Right lung (tissue), 5 donors: ENCODE data around the gene TRIM72. TPM values are rescaled to one million over a fixed set of nuclear protein-coding genes. Genes with fewer than 3 reads are reported as not detected.
"Not testable (repeated sequence)": the region's sequence is repeated elsewhere in the genome, so short reads cannot be mapped to it uniquely, and the experiment has no call there.

Source experiments
- DNase-seq, 2 donors: peaks; one replicate each; pipeline ENCODE4 v3.0.0-alpha.2; 2013
- polyA plus RNA-seq, 5 donors: library from polyadenylated mRNA; unstranded; fragments of 120-200 nt; gene quantifications; one replicate each; pipeline versions ENCODE4 v1.2.1 to v1.2.3, GENCODE V29; 2013; ENCODE audit warnings: inconsistent platforms in 1 of 5, low replicate concordance in 1 of 5; ENCODE audit not compliant: insufficient read length in 5 of 5, insufficient read depth in 1 of 5

The TRIM72 gene
- polyA plus RNA-seq, 5 donors, result 0.13 to 2.5 (median 0.15) TPM

DNA sequence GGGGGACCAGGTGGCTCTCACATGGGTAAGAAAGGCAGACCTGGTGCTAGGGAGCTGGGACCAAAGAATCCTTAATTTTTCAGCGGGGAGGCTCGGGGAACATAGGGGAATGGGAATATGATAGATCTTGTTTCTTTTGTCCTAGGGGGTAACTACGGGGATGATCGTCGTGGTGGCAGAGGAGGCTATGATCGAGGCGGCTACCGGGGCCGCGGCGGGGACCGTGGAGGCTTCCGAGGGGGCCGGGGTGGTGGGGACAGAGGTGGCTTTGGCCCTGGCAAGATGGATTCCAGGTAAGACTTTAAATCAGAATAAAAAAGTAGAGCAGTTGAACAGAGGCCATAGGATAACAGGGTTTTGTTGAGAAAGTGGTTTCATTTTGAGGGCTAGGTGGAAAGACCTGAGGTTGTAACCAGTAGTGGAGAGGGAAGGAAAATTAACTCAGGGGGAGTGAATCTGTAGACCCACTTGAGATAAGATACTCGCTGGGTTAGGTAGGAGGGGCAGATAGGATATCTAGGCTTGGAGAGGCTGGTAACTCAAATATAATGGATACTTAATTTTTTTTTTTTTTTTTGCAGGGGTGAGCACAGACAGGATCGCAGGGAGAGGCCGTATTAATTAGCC, 23.0 kb upstream of the TRIM72 start:
- no peak for DNase-seq

DNA sequence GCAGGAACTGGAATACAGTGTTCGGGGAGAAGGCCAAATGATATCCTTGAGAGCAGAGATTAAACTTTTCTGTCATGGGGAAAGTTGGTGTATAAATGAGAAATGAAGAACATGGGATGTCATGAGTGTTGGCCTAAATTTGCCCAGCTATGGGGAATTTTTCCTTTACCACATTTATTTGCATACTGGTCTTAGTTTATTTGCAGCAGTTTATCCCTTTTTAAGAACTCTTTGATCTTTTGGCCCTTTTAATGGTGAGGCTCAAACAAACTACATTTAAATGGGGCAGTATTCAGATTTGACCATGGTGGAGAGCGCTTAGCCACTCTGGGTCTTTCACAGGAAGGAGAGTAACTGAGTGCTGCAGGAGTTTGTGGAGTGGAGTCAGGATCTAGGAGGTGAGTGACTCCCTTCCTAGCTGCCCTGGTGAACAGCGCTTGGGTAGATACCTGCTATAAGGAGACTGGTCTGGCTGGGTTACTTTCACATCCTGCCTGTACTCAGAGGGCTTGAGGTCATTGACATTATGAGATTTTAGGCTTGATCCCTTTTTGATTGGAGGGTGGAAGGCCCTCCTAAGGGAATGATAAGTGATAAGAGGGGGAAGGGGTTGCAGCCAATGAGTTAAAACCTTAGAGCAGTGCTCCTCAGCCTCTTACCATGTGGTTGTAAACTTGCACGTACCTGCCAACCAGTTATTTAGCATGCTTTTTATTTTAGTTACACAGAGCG, 22.1 kb upstream of the TRIM72 start:
- no peak for DNase-seq

DNA sequence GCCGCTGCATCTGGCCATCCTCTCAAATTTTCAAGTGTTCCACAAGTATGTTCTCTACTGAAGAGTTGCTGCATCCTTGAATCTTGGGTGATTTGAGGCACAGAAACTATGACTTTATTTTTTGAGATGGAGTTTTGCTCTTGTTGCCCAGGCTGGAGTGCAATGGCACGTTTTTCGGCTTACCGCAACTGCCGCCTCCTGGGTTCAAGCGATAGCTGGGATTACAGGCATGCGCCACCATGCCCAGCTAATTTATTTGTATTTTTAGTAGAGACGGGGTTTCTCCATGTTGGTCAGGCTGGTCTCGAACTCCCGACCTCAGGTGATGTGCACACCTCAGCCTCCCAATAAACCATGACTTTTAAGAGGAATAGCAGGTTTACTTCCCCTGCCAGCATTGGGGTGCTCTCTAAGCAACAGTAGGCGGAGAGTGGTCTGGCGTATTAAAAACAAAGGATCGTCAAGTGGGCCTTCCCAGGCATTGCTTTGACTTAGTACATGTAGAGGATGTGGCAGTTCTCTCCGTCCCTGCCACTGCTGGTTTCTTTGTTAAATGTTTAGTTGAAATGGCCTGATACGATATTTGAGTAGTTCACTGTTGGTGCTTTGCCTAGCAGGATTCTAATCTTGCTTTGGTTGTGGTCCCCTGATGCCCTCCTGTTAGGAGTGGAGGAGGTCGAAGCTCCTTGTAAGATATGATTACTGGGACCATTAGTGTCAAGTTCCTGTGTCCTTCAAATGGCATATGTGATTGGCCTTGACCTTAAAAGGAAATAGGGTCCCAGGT, 20.9 kb upstream of the TRIM72 start:
- DNase-seq, result no peak

DNA sequence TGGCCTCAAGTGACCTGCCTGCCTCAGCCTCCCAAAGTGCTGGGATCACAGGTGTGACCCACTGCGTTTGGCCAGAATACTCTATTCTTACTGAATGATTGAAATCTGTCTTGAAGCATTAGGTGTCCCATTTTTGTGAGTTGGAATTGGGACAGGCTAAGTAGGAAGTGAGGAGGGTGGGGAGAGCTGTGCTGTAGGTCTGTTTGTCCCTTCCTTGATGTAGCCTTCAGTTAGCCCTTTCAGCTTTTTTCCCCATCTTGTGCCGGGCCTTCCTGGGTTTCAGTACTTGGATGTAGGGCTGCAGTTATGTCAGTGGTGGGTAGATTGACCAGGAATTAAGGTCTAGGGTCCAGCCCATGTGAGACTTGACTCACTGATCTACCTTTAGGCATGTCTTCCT, 20.0 kb upstream of the TRIM72 start:
- no peak for DNase-seq

DNA sequence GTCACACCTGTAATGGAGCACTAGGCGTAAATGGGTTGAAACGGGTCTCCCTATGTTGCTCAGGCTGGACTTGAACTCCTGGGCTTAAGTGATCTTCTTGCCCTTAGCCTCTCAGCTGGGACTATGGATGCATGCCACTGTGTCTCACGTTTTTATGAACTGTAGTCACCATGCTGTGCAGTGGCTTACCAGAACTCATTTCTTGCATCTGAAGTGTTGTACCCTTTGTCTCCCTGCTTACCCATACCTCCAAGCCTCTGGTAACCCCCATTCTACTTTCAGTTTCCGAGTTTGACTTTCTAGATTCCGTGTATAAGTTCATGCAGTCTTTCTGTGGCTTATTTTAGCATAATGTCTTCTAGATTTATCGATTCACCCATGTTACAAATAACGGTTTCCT, 19.0 kb upstream of the TRIM72 start:
- no peak for DNase-seq

DNA sequence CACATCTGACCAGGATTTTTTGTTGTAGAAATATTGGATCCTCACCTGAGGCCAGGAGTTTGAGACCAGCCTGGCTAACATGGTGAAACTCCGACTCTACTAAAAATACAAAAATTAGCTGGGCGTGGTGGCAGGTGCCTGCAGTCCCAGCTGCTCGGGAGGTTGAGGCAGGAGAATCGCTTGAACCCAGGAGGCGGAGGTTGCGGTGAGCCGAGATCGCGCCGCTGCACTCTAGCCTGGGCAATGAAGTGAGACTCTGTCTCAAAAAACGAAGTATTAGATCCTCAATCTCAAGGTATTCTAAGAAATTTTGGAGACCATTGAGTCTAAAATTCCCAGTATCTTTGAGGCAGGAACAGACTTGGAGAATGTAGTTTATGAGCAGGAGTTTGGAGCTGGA, 18.1 kb upstream of the TRIM72 start:
- DNase-seq, result not testable (repeated sequence)

DNA sequence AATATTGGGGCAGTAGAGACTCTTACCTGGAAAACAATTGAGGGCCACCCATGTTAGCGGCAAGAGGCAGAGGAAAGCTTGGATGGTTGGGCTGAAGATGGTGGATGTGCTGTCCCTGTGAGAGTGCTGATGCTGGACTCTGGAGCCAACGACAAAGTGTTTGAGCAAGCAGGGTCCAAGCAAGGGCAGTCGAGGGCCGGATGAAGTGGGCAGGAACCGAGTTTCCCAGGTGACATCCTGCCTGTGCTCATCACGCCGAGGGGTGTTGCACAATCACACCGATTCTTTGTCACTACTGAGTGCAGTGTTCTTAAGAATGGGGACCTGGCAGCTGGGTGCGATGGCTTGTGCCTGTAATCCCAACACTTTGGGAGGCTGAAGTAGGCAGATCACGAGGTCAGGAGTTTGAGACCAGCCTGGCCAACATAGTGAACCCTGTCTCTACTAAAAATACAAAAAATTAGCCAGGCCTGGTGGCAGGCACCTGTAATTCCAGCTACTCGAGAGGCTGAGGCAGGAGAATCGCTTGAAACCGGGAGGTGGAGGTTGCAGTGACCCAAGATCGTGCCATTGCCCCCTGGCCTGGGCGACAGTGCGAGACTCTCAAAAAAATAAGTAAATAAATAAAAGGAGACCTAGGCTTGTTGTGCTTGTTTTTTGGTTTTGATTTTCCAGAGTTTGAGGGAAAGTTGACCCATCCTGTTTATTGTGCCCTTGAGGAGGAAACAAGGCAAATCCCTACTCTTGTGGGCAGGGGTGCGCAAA, 17.4 kb upstream of the TRIM72 start:
- DNase-seq, result no peak

DNA sequence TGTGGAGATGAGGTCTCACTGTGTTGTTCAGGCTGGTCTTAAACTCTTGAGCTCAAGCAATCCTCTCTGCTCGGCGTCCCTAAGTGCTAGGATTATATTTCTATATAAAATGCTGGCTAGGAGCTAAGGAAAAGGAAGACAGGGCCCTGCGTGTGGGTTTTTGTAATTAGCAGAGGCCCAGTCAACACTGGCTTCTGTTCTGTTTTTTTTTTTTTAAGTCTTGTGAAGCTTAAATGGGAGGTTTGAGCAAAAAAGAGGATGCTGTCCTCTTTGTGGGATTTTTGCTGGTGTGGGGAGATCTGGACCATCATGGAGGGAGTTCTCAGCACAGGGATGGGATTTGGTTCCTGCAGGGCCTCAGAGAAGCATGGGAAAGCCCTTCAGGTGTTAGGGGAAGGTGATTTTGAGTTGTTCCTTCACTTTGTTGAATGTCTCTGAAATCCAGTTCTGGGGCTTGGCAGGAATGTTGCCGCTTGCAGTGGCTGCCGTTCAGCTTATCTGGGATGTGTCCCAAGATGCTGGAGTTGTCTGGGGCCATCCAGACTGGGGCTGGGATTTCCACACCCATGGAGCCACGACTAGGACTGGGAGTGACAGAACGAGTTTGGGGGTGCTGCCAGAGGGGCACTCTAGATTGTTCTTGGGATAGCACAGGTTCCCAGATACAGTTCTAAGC, 15.6 kb upstream of the TRIM72 start:
- no peak for DNase-seq

DNA sequence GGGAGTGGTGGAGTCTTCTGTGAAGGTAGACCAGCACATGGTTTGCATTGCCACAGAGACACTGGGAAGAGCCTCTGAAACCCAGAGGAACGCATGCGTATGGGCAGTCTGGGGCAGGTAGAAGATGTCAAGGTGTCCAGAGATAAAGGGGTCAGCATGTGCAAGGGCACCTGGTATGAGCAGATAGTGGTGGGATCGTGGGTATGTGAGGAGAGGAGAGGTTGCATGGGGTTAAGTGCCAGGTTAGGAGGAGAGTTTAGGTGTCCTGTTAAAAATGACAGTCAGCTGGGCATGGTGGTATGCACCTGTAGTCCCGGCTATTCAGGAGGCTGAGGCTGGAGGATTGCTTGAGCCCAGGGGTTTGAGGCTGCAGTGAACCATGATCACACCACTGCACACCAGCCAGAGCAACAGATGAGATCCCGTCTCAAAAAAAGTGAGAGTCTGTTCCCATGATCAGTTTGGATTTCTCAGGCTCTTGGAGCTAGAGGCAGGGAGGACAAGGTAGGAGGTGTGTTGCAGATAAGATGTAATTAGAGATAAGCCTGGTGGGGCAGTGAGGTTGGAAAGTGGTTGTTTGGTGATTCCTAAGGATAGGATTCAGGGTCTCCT, 14.4 kb upstream of the TRIM72 start:
- DNase-seq, result no peak

DNA sequence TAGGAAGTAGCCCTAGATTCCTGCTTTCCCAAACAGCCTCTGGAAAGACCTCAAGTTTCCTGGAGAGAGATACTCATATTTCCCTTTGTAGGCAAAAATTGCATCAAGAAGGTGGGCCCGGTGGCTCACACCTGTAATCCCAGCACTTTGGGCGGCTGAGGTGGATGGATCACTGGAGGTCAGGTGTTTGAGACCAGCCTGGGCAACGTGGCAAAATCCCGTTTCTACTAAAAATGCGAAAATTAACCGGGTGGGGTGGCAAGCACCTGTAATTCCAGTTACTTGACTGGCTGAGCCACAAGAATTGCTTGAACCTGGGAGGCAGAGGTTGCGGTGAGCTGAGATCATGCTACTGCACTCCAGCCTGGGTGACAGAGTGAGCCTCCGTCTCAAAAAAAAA, 13.8 kb upstream of the TRIM72 start:
- DNase-seq, result not testable (repeated sequence)

DNA sequence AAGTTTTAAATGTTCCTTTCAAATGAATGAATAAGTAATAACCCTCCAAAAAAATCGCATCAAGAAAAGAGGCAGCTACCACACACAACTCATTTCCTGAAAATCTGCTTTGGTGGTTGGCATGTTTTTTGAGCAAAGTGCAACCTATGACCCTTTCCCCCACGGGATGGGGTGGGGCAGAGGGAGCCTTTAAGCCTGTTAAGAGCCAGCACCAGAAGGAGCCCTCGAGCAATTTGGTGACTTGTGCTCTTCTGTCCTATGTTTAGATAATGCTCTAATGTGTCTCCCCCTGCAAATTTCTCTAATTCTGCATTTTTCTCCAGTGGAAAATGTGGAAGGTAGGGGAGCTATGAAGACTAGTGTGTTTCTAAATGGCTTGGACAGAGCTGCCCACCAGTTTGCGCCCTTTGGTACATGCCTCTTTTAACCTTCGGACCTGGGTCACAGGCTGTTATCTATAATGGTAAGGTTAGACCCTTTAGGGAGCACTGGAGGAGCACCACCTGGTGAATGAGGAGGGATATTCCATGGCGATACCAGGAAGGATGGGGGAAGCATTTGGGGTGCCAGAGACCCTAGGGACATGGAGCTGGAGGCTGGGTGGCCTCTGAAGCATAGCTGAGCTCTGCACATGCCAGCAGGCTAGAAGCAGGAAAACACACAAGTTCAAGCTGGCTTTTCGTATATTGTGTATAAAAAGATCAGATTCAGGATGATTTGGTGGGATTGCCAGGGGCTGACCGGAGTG, 12.9 kb upstream of the TRIM72 start:
- DNase-seq, result no peak

DNA sequence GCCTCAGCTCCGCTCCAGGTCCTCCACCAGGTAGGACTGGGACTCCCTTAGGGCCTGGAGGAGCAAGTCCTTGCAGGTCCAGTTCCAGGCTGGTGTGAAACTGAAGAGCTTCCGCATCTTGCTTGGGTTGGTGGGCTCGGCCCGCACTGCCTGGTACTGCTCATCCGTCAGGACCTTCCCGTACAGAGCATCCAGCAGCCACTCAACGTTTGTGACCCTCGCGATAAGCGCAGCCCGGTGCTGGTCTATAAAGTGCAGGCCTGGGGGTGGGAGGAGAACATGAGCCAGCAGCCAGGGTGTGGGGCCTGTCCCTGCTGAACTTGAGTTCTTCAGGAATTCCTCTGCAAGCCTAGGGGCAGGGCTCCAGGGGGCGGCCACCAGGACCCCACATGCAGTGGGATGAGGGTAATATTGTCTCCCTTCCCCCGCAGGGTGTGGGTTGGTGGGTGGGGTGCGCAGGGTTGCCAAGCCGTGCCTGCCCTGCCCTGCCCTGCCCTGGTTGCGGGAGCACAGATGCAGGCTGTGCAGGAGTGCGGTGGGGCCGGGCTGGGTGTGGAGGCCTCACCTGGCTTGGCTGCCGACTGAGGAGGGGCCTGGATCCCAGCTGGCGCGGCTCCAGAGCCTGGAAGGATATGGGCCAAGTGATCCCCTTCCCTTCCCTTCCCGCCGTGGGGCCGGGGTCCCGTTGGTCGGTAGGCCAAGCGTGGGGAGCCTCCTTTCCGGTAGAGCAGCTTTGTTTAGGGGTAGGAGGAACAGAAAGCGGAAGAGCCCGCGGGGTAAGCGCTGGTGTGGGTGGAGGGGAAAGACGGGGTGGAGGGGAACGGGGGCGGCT, 12.1 kb upstream of the TRIM72 start:
- no peak for DNase-seq

DNA sequence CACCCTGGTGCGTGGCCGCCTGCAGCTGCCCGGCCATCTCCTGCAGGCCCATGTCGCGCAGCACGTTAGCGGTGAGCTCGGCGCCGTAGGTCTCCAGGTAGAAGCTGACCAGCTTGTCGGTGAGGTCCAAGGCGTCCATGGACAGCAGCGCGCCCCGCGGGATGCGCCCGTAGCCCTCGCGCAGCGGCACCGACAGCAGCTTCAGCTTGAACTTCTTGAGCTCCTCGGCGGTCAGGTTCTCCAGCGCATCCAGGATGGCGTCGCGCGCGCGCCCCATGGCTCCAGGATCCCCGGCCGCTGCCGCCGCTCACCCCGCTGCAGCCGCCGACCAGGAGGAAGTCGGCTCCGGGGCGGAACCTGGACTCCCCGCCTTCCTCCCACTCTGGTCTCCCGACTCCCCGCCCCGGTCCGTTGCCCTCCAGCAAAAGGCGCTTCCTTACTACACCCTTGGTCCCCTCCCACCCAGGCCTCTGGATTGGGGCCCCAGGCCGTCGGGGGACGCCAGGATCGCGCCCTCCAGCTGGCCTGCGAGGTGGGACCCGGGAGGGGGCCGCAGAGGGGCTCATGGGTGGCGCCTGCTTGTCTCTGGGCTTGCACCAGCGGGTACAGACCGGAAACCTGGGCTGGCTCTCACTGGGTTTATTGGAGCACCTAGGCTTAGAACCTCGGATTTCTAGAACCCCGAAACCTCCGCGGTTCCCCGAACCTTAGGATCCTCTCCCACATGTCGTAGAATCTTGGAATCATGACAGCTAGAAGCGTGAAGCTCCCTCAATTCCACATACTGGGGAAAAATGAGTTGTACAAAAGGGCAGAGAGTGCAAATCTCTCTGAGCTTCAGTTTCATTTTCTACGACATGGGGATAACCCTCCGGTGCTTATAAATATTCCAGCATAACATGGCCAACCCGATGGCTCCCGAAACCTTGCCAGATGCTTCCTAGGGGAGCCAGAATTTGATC, 11.2 kb upstream of the TRIM72 start, which contains the start of gene PYCARD:
PYCARD (minus strand) TSS at position 347 of the 962 bp plus-strand sequence; CDS start at position 277, 70 bp downstream.
- peak in 1 of 2 donors; percentile 45 for DNase-seq

DNA sequence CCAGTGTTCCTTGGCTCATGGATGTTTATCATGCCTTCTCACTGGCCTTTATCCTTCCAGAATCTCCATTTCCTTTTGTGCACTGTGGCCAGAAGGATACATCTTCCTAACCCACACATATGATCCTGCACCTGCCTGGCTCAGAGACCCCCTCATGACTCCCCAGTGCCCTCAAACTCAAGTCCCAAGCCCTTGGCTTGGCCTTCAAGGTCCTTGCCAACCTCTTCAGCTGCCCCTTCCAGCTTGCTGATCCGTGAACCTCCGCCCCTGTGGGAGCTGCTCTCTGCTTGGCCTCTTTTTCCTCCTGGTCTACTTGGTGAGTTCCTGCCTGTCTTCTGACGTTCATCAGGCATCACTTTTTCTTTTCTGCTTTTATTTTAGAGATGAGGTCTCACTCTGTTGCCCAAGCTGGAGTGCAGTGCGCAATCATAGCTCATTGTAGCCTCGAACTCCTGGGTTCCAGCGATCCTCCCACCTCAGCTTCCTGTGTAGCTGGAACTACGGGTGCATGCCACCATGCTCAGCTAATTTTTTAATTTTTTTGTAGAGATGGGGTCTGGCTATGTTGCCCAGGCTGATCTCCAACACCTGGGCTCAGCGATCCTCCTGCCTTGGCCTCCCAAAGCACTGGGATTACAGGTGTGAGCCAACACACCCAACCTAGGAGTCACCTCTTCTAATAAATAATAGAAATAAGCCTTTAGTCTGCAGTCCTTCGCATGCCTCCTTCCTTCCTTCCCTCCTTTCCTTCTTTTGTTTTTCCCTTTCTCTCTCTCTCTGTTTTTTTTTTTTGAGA, 8.8 kb upstream of the TRIM72 start:
- no peak for DNase-seq

DNA sequence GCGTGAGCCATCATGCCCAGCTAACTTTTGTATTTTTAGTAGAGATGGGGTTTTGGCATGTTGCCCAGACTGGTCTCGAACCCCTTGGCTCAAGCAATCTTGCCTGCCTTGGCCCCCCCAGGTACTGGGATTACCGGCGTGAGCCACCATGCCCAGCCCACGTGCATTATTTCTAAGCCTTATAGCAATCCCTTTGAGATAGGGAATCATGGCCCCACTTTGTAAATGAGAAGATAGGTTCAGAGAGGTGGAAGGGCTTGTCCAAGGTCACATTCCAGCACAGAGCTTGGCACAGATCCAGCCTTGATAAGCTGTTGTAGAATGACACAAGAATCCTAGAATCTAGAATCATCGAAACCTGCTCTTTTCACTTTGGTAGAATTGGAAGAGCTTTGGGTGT, 7.1 kb upstream of the TRIM72 start:
- DNase-seq, result no peak

DNA sequence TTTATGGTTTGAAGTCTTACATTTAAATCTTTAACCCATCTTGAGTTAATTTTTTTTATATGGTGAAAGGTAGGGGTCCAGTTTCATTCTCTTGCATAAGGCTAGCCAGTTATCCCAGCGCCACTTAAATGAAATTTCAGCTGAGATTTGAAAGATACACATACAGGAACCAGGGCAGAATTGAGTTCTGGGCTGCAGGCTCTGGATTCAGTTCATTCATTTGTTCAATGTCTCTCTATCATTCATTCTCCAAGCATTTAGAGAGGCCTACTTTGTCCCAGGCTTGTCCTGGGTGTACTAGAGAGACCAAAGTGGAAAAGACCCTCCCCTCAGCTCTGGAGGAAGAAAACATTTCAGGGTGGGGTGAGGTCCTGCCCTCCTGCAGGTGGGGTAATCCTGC, 577 bp upstream of the TRIM72 start:
- no peak for DNase-seq

DNA sequence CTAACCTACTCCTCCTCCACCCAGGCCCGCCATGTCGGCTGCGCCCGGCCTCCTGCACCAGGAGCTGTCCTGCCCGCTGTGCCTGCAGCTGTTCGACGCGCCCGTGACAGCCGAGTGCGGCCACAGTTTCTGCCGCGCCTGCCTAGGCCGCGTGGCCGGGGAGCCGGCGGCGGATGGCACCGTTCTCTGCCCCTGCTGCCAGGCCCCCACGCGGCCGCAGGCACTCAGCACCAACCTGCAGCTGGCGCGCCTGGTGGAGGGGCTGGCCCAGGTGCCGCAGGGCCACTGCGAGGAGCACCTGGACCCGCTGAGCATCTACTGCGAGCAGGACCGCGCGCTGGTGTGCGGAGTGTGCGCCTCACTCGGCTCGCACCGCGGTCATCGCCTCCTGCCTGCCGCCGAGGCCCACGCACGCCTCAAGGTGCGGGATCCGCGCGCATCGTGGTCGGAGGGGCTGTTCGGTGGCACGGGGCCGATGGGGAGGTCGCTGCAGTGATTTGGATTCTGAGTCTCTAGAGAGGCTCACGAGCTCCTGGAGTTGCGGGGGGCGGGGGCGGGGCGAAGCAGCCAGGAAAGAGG, 878 bp downstream of the TRIM72 start:
- no peak for DNase-seq
